Stimulated activated CD8-positive, alpha-beta memory T cell treated with anti-CD3 and anti-CD28 coated beads, Interleukin-7, amount 100 ng/mL, for 24 hours (primary cell): ENCODE data around the gene CMIP.
A peak's percentile ranks its signal among the peaks of the same experiment; 100 is the strongest.
"Not testable (repeated sequence)": the region's sequence is repeated elsewhere in the genome, so short reads cannot be mapped to it uniquely, and the experiment has no call there.

Source experiments
- DNase-seq: peaks from one replicate; pipeline ENCODE4 v3.0.0-alpha.2; 2020; ENCODE audit warnings: low read depth

CMIP gene

GRCh38 chr16:81686391-81687130, 242.0 kb downstream of the CMIP start:
- no peak for DNase-seq

- DNase-seq = no peak
These were observed 242.5 kb downstream of the CMIP start for GRCh38 chr16:81687131-81687456.

GRCh38 chr16:81688182-81688581, 243.6 kb downstream of the CMIP start:
- no peak for DNase-seq

GRCh38 chr16:81688839-81689238, 244.2 kb downstream of the CMIP start:
- not testable (repeated sequence) for DNase-seq

- no peak for DNase-seq
These were observed 247.4 kb downstream of the CMIP start for GRCh38 chr16:81692021-81692420.

GRCh38 chr16:81692571-81692970, 248.0 kb downstream of the CMIP start:
- no peak for DNase-seq

- DNase-seq = no peak
These were observed 248.6 kb downstream of the CMIP start for GRCh38 chr16:81693041-81693743.

GRCh38 chr16:81693744-81694303, 249.2 kb downstream of the CMIP start:
- DNase-seq = no peak

GRCh38 chr16:81694494-81695280, 250.1 kb downstream of the CMIP start:
- no peak for DNase-seq

- DNase-seq = no peak
These were observed 250.9 kb downstream of the CMIP start for GRCh38 chr16:81695321-81696165.

- DNase-seq = no peak
These were observed 251.8 kb downstream of the CMIP start for GRCh38 chr16:81696166-81696960.

GRCh38 chr16:81696961-81697615, 252.5 kb downstream of the CMIP start:
- DNase-seq = peak; percentile 7

GRCh38 chr16:81697616-81698309, 253.2 kb downstream of the CMIP start:
- no peak for DNase-seq

GRCh38 chr16:81698310-81698641, 253.7 kb downstream of the CMIP start:
- no peak for DNase-seq

GRCh38 chr16:81699596-81699995, 255.0 kb downstream of the CMIP start:
- DNase-seq = no peak

GRCh38 chr16:81700071-81700779, 255.6 kb downstream of the CMIP start:
- DNase-seq = no peak

GRCh38 chr16:81700780-81701165, 256.2 kb downstream of the CMIP start:
- DNase-seq = no peak

- no peak for DNase-seq
These were observed 256.8 kb downstream of the CMIP start for GRCh38 chr16:81701296-81701970.

- DNase-seq = no peak
These were observed 257.9 kb downstream of the CMIP start for GRCh38 chr16:81702506-81702905.
